DND-41 (cell line): ENCODE data around the gene MRPL42.

Source experiments
- ATAC-seq: fragments of 200-7000 bp; cut with Tn5 transposase; 3 replicates; pipeline ENCODE4 v1.9.1; 2021; ENCODE audit warnings: low read depth; ENCODE audit not compliant: insufficient read depth
- DNase-seq: peaks from one replicate; pipeline ENCODE4 v3.0.0-alpha.2; 2020
- H2AFZ ChIP-seq: 2 replicates; pipeline ENCODE4 v1.6.0; 2012; ENCODE audit warnings: low read depth, low read length
- H3K27ac ChIP-seq: 2 replicates; pipeline ENCODE4 v1.5.1; 2012; ENCODE audit warnings: low read length, inconsistent platforms
- H3K27me3 ChIP-seq: fragments of 200-600 bp; sonication (generic); 2 replicates; pipeline ENCODE4 v1.6.0; 2012; ENCODE audit warnings: low read length, mild to moderate bottlenecking, inconsistent platforms; ENCODE audit not compliant: insufficient read depth, poor library complexity
- H3K36me3 ChIP-seq: 2 replicates; pipeline ENCODE4 v1.5.1; 2012; ENCODE audit warnings: low read length, inconsistent platforms; ENCODE audit not compliant: insufficient read depth
- H3K4me1 ChIP-seq: 2 replicates; pipeline ENCODE4 v1.5.1; 2012; ENCODE audit warnings: mild to moderate bottlenecking, low read length; ENCODE audit not compliant: insufficient read depth
- H3K4me2 ChIP-seq: 2 replicates; pipeline ENCODE4 v1.6.0; 2012; ENCODE audit warnings: mild to moderate bottlenecking, moderate library complexity, low read length, inconsistent platforms; ENCODE audit not compliant: insufficient read depth
- H3K4me3 ChIP-seq, 2 experiments: fragments of 200-600 bp in 1 of 2; shearing (Covaris generic) in 1 of 2; 2 replicates each; pipeline ENCODE4 v1.5.1; 2012 to 2016; ENCODE audit warnings: inconsistent platforms in 2 of 2, low read length in 2 of 2, mild to moderate bottlenecking in 2 of 2, low read depth in 1 of 2, moderate library complexity in 1 of 2
- H3K79me2 ChIP-seq: 2 replicates; pipeline ENCODE4 v1.6.0; 2012; ENCODE audit warnings: low read length, inconsistent platforms; ENCODE audit not compliant: insufficient read depth
- H3K9ac ChIP-seq: 2 replicates; pipeline ENCODE4 v1.6.0; 2012; ENCODE audit warnings: low read depth, mild to moderate bottlenecking, inconsistent platforms, low read length, moderate library complexity
- H3K9me3 ChIP-seq: 2 replicates; pipeline ENCODE4 v1.5.1; 2012; ENCODE audit warnings: low read length, moderate library complexity, mild to moderate bottlenecking, inconsistent platforms; ENCODE audit not compliant: insufficient read depth, severe bottlenecking
- H4K20me1 ChIP-seq: 2 replicates; pipeline ENCODE4 v1.6.0; 2012; ENCODE audit warnings: low read length; ENCODE audit not compliant: insufficient read depth
- CTCF ChIP-seq: IDR thresholded peaks from 2 replicates; pipeline ENCODE4 v1.5.1; 2012; ENCODE audit warnings: borderline replicate concordance, low read length, moderate library complexity, mild to moderate bottlenecking; ENCODE audit not compliant: poor library complexity, severe bottlenecking; ENCODE audit errors: extremely low read depth
- EZH2 ChIP-seq: IDR thresholded peaks from 3 replicates; pipeline ENCODE4 v1.6.1; 2012; ENCODE audit warnings: borderline replicate concordance, low read depth, mild to moderate bottlenecking, moderate library complexity, low read length, inconsistent platforms; ENCODE audit not compliant: severe bottlenecking

The MRPL42 gene

GRCh38 chr12:93536766-93537488 lies 69.6 kb downstream of the MRPL42 start:
- ATAC-seq (no peak), DNase-seq (no peak)
- no peaks in the 10 kb centered on the region for H3K79me2 ChIP-seq
- H4K20me1 ChIP-seq = no peaks in the 10 kb centered on the region
- no peak overlapping the region for H3K27ac ChIP-seq
- H3K27me3 ChIP-seq = no peaks in the 10 kb centered on the region
- H2AFZ ChIP-seq = no peak overlapping the region
- no peak overlapping the region for H3K4me3 ChIP-seq
- no peaks in the 10 kb centered on the region for H3K36me3 ChIP-seq
- no peak overlapping the region for H3K4me2 ChIP-seq
- TF ChIP-seq CTCF = no peak
- TF ChIP-seq EZH2 = no peak
- no peaks in the 10 kb centered on the region for H3K9me3 ChIP-seq
- no peak overlapping the region for H3K9ac ChIP-seq
- no peaks in the 10 kb centered on the region for H3K4me1 ChIP-seq

- no peak overlapping the region for H2AFZ ChIP-seq
- DNase-seq = no peak
- no peak overlapping the region for H3K4me3 ChIP-seq
- no peak overlapping the region for H3K27ac ChIP-seq
- H3K79me2 ChIP-seq = no peaks in the 10 kb centered on the region
- H3K4me2 ChIP-seq = no peak overlapping the region
- peaks cover 5% of the 10 kb centered on the region for H3K36me3 ChIP-seq
- ATAC-seq = no peak
- TF ChIP-seq CTCF (peak; percentile 52), EZH2 (no peak)
- H4K20me1 ChIP-seq = no peaks in the 10 kb centered on the region
- H3K9me3 ChIP-seq = no peaks in the 10 kb centered on the region
- H3K4me1 ChIP-seq = no peaks in the 10 kb centered on the region
- no peak overlapping the region for H3K9ac ChIP-seq
- no peaks in the 10 kb centered on the region for H3K27me3 ChIP-seq
Observed at GRCh38 chr12:93537769-93538168, 70.5 kb downstream of the MRPL42 start.

GRCh38 chr12:93539821-93540220 lies 72.5 kb downstream of the MRPL42 start:
- Histone ChIP-seq H3K27me3 (no peaks in the 10 kb centered on the region), H3K9me3 (no peaks in the 10 kb centered on the region), H3K9ac (no peak overlapping the region), H3K4me3 (no peak overlapping the region), H4K20me1 (no peaks in the 10 kb centered on the region), H3K36me3 (peaks cover 25% of the 10 kb centered on the region), H3K27ac (no peak overlapping the region), H3K4me1 (no peaks in the 10 kb centered on the region), H2AFZ (no peak overlapping the region), H3K4me2 (no peak overlapping the region), H3K79me2 (no peaks in the 10 kb centered on the region)
- DNase-seq (no peak), ATAC-seq (no peak)
- TF ChIP-seq EZH2 = no peak
- no peak for TF ChIP-seq CTCF
